GM18519 (cell line): Measurements from ENCODE around the gene ANKRD65.
"Not testable (repeated sequence)": the region's sequence is repeated elsewhere in the genome, so short reads cannot be mapped to it uniquely, and the experiment has no call there.

Source experiments
- ATAC-seq: cut with Tn5 transposase; IDR thresholded peaks from one replicate; pipeline ENCODE4 v1.9.1; 2021; ENCODE audit warnings: mild to moderate bottlenecking, moderate library complexity; ENCODE audit not compliant: unreplicated experiment, low FRiP score

ANKRD65 gene

DNA sequence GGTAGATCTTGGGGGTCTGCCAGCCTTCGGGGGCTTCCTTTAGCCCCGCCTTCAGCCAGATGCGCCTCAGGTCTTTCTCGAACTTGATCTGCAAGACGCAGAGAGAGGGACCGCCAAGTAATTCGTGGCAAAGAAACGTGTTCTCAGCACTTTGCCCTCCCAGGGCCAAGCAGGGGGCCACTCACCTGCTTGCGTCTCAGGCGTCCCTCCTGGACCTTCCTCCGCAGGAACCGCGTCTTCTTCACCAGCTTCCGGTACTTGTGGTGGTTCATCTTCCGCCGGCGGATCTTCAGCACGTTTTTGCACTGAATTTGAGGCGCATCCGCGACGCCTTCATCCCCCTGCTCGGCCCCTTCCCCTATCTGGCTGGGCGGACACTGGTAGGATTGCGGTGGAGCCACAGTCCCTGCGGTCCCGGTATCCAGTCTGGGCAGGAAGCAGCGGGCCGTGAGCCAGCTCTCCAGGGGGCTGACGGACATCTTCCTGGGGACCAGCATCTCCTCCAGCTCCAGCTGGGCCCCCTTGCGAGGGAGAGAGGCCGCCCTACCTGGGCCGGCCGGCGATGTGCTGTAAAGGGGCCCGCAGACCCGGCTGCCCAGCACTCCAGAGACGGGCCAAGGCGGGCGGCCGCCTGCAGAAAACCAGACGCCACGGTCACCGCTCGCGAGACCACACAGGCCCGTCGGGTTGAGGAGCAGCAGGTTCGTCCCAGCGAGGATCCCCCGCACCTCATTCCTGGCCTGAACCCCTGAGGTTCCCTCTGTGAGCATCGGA is 47.1 kb downstream of the ANKRD65 start:
- ATAC-seq = no peak

DNA sequence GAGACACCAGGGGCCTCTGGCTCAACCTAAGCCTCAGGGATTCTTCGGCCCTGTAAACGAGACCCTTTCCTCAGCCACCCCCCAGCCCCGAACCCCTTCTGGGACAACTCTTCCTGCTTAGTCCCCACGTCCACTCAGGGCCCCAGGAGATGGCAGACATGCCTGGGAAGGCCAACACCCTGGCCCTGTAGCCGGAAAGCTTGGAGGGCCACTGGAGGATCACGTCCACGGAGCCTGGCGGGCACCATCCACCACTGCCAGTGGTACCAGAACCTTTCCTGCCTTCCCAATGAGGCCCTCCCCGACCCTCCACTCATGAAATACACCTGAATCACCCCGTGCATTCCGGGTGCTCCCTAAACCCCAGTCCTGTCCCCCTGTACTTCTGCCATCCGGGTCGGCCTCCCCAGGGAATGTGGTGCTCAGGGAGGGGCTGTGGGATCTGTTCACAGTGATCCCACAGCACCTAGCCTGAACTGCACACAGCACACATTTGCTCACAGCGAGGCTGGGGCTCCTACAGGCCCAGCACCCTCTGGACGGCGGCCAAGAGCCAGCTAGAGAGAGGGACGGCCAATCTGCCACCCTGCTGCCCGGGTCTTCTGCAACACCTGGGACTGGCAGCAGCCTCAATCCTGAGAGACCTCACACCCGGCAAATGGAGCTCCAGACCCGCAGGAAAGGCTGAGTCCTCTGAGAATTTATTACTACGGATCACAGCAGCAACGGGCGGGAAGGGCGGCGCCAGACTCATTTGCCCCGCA is 47.8 kb downstream of the ANKRD65 start:
- ATAC-seq = no peak

DNA sequence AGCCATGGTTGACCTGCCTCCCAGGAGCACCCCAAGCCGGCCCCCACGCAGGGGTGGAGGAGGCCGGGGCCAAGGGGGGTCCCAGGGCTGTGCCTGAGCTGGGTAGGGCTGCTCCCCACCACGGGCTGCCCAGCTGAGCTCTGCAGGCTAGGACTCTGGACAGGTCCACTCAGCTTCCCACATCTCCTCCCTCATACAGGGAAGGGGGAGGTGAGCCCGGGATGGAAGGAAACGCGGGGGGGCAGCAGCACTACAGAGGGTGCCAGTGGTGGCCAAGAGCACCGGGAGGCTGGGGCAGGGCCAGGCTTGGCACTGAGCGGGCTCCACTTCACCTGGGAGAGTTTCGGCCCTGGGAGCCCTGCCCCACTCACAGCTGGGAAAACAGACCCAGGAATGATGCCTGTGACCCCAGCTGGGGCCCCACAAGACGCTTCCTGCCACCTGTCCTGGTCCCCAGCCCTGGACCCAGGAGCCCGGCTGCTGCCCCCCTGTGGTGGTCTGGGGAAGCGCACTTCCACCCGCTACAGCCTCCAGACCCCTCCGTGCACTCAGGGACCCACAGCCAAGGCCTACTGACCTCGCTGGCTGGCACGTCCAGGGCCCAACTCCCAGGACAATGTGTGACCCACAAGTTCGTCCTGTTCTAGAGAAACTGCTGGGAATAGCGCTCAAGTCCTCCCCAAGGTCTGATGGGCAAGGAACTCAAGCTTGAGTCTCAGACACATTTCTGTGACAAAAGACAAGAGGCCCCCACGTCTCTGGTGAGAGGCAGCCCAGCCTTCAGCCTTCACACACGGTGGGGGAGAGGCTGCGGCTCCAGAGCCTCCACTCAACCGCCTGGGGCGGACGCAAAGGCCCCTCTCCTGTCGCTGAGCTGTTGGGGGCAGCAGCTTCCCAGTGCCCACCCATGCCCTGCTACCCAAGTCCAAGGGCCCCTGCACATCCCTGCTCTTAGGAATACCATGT is 49.0 kb downstream of the ANKRD65 start:
- ATAC-seq = no peak

DNA sequence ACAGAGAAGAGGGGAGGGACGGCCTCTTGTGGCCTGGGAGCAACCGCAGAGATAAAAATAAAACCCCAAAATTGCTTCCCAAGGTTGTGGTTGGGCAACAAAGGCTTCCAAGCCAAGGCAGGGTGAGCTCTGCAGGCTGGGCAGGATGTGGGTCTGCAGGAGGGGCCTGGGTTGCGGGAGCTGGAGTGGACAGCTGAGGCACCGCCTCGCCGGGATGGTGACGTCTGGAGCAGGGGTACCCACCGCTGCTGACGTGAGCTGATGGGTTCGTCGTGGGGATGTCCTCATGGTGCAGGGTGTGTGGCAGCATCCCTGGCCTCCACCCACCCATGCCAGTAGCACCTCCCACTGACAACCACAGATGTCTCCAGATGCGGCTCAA is 49.7 kb downstream of the ANKRD65 start:
- ATAC-seq = no peak

DNA sequence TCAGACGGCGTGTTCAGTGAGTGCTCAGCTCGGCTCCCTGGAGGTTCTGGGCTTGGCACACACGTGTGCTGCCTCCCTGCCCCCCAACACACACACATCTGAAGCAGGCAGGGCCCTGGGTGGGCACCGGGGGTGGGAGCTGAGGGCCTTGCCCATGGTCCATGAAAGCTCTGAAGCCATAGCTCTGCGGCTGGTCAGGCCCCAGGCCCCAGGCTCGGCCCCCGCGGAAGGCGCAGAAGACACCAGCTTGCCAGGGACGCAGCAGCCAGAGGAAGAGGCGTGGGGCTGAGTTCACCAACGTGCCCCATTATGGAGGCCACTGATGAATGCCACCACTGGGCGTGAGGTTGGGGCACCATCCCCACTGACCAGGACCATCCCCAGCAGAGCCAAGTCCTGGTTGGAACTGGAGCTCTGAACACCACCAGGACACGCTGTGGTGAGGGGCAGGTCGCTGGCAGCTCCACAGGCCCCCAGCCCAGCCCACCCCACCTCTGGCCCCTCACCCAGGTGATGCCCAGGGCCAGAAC is 50.2 kb downstream of the ANKRD65 start:
- no peak for ATAC-seq

DNA sequence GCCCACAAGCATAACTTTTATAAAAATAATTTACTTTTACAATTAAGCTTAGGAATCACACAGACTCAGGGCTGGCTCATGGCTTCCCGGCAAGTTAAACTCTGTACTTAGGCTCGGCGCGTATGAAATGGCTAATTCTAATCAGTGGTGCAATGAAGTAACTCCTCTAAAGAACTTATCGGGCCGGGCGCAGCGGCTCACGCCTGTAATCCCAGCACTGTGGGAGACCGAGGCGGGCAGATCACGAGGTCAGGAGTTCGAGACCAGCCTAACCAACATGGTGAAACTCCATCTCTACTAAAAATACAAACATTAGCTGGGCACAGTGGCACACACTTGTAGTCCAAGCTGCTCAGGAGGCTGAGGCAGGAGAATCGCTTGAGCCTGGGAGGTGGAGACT is 51.0 kb downstream of the ANKRD65 start:
- ATAC-seq = not testable (repeated sequence)
